GM19025 (cell line): ENCODE results near the gene RXRA.

Experiments
- ATAC-seq: cut with Tn5 transposase; IDR thresholded peaks from one replicate; pipeline ENCODE4 v1.9.1; 2021; ENCODE audit warnings: mild to moderate bottlenecking, low read depth, moderate library complexity; ENCODE audit not compliant: unreplicated experiment

RXRA gene

GRCh38 chr9:134335486-134336220 lies 9.4 kb downstream of the RXRA start:
- ATAC-seq, result no peak

- no peak for ATAC-seq
Observed at GRCh38 chr9:134336228-134336627, 10.0 kb downstream of the RXRA start.

GRCh38 chr9:134336924-134337323 lies 10.7 kb downstream of the RXRA start:
- no peak for ATAC-seq

GRCh38 chr9:134337469-134337868 lies 11.2 kb downstream of the RXRA start:
- ATAC-seq, result no peak

GRCh38 chr9:134338394-134339182 lies 12.3 kb downstream of the RXRA start:
- ATAC-seq, result no peak

- no peak for ATAC-seq
Observed at GRCh38 chr9:134339183-134339806, 13.0 kb downstream of the RXRA start.

GRCh38 chr9:134340475-134341160 lies 14.4 kb downstream of the RXRA start:
- ATAC-seq, result no peak

- no peak for ATAC-seq
Observed at GRCh38 chr9:134341306-134341705, 15.1 kb downstream of the RXRA start.

GRCh38 chr9:134341929-134342745 lies 15.9 kb downstream of the RXRA start:
- ATAC-seq, result no peak

- ATAC-seq, result no peak
Observed at GRCh38 chr9:134342746-134343115, 16.5 kb downstream of the RXRA start.

- ATAC-seq, result no peak
Observed at GRCh38 chr9:134343637-134344036, 17.4 kb downstream of the RXRA start.

- no peak for ATAC-seq
Observed at GRCh38 chr9:134344068-134344799, 18.0 kb downstream of the RXRA start.

GRCh38 chr9:134344800-134345310 lies 18.6 kb downstream of the RXRA start:
- ATAC-seq, result no peak

GRCh38 chr9:134345737-134346136 lies 19.5 kb downstream of the RXRA start:
- no peak for ATAC-seq

GRCh38 chr9:134346151-134346550 lies 19.9 kb downstream of the RXRA start:
- no peak for ATAC-seq

GRCh38 chr9:134346840-134347583 lies 20.8 kb downstream of the RXRA start:
- ATAC-seq, result no peak

- no peak for ATAC-seq
Observed at GRCh38 chr9:134347996-134348395, 21.7 kb downstream of the RXRA start.

GRCh38 chr9:134348404-134349155 lies 22.3 kb downstream of the RXRA start:
- no peak for ATAC-seq
